Measurements from ENCODE around the gene BHLHA15. TPM values are rescaled to one million over a fixed set of nuclear protein-coding genes. Genes with fewer than 3 reads are reported as not detected.

The BHLHA15 gene
- polyA plus RNA-seq, 1 donor (not counting 4 experiments of a cell fraction or from before 2014, with no cell fraction given): not detected

- Histone ChIP-seq H3K27ac (ENCODE audit: control insufficient read depth, insufficient read depth, low read length) (no peak overlapping the region), H3K27me3 (ENCODE audit: control insufficient read depth, extremely low read depth, insufficient read depth, low read length) (no peaks in the 10 kb centered on the region), H3K9me3 (ENCODE audit: control insufficient read depth, low read depth, low read length) (no peaks in the 10 kb centered on the region), H2AFZ (ENCODE audit: control insufficient read depth, low read length) (no peak overlapping the region), H3K79me2 (ENCODE audit: control insufficient read depth, insufficient read depth, low read length) (peaks cover 8% of the 10 kb centered on the region), H3K9me1 (ENCODE audit: control insufficient read depth, extremely low read depth, insufficient read depth, low read length) (peaks cover 5% of the 10 kb centered on the region), H4K20me1 (ENCODE audit: control insufficient read depth, extremely low read depth, insufficient read depth, low read length) (peaks cover 4% of the 10 kb centered on the region), H3K4me1 (ENCODE audit: control insufficient read depth, extremely low read depth, insufficient read depth, low read length) (peaks cover 6% of the 10 kb centered on the region), H3K9ac (ENCODE audit: control insufficient read depth, extremely low read depth, insufficient read depth, low read length) (no peak overlapping the region), H3K4me2 (ENCODE audit: control insufficient read depth, extremely low read depth, insufficient read depth, low read depth, low read length) (no peak overlapping the region), H3K36me3 (ENCODE audit: control insufficient read depth in 2 of 2, extremely low read depth in 1 of 2, insufficient read depth in 2 of 2, low read length in 2 of 2) (peaks cover 3 to 14% of the 10 kb centered on the region in 2 experiments), H3K4me3 (ENCODE audit: control insufficient read depth in 2 of 3, extremely low read depth in 1 of 3, insufficient read depth in 2 of 3, low read depth in 1 of 3, low read length in 3 of 3) (no peak overlapping the region)
- no peak for DNase-seq (ENCODE audit: low read depth, low spot score)
- dilution Hi-C loops (cut with MboI; ENCODE audit: extremely low pct_ligation_motif_present, low sequenced_read_pairs): no loop called here
- FAIRE-seq: no peak
- TF ChIP-seq EZH2 (IDR thresholded peaks at IDR 0.05; ENCODE audit: low read length): no peak
- no peak for TF ChIP-seq CTCF (optimal IDR thresholded peaks at IDR 0.05 in 1 of 3, IDR thresholded peaks at IDR 0.05 in 1 of 3, conservative IDR thresholded peaks at IDR 0.05 in 1 of 3; ENCODE audit: extremely low read depth in 1 of 3, insufficient read depth in 2 of 3, low read length in 3 of 3)
These were observed 7.8 kb upstream of the BHLHA15 start for GRCh38 chr7:98203261-98203963.

DNA sequence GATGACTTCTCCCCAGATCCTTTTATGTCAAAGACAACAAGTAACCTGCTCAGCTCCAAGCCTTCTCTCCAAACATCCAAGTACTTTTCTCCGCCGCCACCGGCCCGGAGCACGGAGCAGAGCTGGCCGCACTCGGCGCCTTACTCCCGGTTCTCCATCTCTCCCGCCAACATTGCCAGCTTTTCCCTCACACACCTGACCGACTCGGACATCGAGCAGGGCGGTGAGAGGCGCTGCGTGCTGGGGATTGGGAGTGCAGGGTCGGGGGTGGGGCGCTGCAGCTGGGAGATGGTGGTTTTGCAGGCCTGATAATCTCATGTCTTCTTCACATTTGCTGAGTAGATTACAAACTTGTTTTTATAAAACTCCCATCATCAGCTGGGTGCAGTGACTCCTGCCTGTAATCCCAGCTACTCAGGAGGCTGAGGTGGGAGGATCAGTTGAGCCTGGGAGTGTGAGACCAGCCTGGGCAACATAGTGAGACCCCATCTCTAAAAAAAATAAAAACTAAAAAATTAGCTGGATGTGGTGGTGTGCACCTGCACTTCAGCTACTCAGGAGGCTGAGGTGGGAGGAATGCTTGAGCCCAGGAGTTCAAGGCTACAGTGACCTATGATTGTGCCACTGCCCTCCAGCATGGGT lies 7.2 kb upstream of the BHLHA15 start:
- Histone ChIP-seq H3K4me3 (ENCODE audit: control insufficient read depth in 2 of 3, extremely low read depth in 1 of 3, insufficient read depth in 2 of 3, low read depth in 1 of 3, low read length in 3 of 3) (no peak overlapping the region), H3K36me3 (ENCODE audit: control insufficient read depth in 2 of 2, extremely low read depth in 1 of 2, insufficient read depth in 2 of 2, low read length in 2 of 2) (peaks cover 3 to 14% of the 10 kb centered on the region in 2 experiments), H3K27me3 (ENCODE audit: control insufficient read depth, extremely low read depth, insufficient read depth, low read length) (no peaks in the 10 kb centered on the region), H3K9ac (ENCODE audit: control insufficient read depth, extremely low read depth, insufficient read depth, low read length) (no peak overlapping the region), H3K9me3 (ENCODE audit: control insufficient read depth, low read depth, low read length) (no peaks in the 10 kb centered on the region), H2AFZ (ENCODE audit: control insufficient read depth, low read length) (no peak overlapping the region), H3K4me1 (ENCODE audit: control insufficient read depth, extremely low read depth, insufficient read depth, low read length) (peaks cover 6% of the 10 kb centered on the region), H3K27ac (ENCODE audit: control insufficient read depth, insufficient read depth, low read length) (no peak overlapping the region), H3K79me2 (ENCODE audit: control insufficient read depth, insufficient read depth, low read length) (peaks cover 5% of the 10 kb centered on the region), H3K9me1 (ENCODE audit: control insufficient read depth, extremely low read depth, insufficient read depth, low read length) (peaks cover 5% of the 10 kb centered on the region), H3K4me2 (ENCODE audit: control insufficient read depth, extremely low read depth, insufficient read depth, low read depth, low read length) (no peak overlapping the region), H4K20me1 (ENCODE audit: control insufficient read depth, extremely low read depth, insufficient read depth, low read length) (peaks cover 4% of the 10 kb centered on the region)
- TF ChIP-seq CTCF (optimal IDR thresholded peaks at IDR 0.05 in 1 of 3, IDR thresholded peaks at IDR 0.05 in 1 of 3, conservative IDR thresholded peaks at IDR 0.05 in 1 of 3; ENCODE audit: extremely low read depth in 1 of 3, insufficient read depth in 2 of 3, low read length in 3 of 3): no peak
- TF ChIP-seq EZH2 (IDR thresholded peaks at IDR 0.05; ENCODE audit: low read length): no peak
- no peak for FAIRE-seq
- dilution Hi-C loops (cut with MboI; ENCODE audit: extremely low pct_ligation_motif_present, low sequenced_read_pairs): no loop called here
- no peak for DNase-seq (ENCODE audit: low read depth, low spot score)
